ENCODE measurements around the gene PABPN1L. TPM values are rescaled to one million over a fixed set of nuclear protein-coding genes. Genes with fewer than 3 reads are reported as not detected.

PABPN1L gene
- total RNA-seq, 1 donor from 2014 or later: not detected

DNA sequence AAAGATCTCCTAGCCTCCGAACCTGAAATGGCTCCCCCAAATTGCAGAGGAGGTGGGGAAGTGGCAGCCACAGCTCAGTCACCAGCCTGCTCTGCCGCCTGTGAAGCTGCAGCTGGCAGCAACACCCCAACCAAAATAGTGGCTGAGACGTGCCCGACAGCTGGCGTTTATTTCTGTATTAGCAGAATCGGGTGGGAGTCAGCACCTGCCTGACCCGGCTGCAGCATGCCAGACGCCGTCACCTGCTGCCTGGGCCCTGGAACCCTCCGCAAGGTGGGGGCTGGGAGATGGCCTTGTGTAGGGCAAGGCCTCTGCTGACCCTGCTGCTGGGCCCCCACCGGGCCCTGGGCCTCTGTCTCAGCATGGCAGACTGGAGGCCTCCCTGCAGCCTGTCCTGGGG, 17.5 kb upstream of the PABPN1L start:
- no peak overlapping the region for H2AFZ ChIP-seq (replicated peaks)
- no peak overlapping the region for H3K27ac ChIP-seq
- Mint-ChIP-seq H3K9me3 (no peaks in the 10 kb centered on the region), H3K4me1 (peaks cover 11% of the 10 kb centered on the region), H3K27me3 (ENCODE audit: insufficient read depth, low read depth) (peaks cover 4% of the 10 kb centered on the region), H3K27ac (no peak overlapping the region), H3K36me3 (no peaks in the 10 kb centered on the region), H3K4me3 (no peak overlapping the region)
- H3K36me3 ChIP-seq: no peaks in the 10 kb centered on the region
- no peaks in the 10 kb centered on the region for H3F3A ChIP-seq (ENCODE audit: low read depth)
- H3K9ac ChIP-seq: no peak overlapping the region
- no peaks in the 10 kb centered on the region for H3K27me3 ChIP-seq
- peaks cover 7% of the 10 kb centered on the region for H3K4me1 ChIP-seq
- no peak overlapping the region for H3K4me2 ChIP-seq
- DNase-seq (ENCODE audit: low spot score): no peak
- TF ChIP-seq EZH2phosphoT487 (IDR thresholded peaks at IDR 0.05) (no peak), EZH2 (IDR thresholded peaks at IDR 0.05) (no peak)
- TF ChIP-seq, protein P1, sequence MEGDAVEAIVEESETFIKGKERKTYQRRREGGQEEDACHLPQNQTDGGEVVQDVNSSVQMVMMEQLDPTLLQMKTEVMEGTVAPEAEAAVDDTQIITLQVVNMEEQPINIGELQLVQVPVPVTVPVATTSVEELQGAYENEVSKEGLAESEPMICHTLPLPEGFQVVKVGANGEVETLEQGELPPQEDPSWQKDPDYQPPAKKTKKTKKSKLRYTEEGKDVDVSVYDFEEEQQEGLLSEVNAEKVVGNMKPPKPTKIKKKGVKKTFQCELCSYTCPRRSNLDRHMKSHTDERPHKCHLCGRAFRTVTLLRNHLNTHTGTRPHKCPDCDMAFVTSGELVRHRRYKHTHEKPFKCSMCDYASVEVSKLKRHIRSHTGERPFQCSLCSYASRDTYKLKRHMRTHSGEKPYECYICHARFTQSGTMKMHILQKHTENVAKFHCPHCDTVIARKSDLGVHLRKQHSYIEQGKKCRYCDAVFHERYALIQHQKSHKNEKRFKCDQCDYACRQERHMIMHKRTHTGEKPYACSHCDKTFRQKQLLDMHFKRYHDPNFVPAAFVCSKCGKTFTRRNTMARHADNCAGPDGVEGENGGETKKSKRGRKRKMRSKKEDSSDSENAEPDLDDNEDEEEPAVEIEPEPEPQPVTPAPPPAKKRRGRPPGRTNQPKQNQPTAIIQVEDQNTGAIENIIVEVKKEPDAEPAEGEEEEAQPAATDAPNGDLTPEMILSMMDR (IDR thresholded peaks at IDR 0.05): no peak
- no peaks in the 10 kb centered on the region for H3K79me2 ChIP-seq (ENCODE audit: low read depth)
- no peaks in the 10 kb centered on the region for H4K20me1 ChIP-seq (ENCODE audit: low read depth)
- no peaks in the 10 kb centered on the region for H3K9me3 ChIP-seq (ENCODE audit: low read depth)
- no peak overlapping the region for H3K4me3 ChIP-seq

DNA sequence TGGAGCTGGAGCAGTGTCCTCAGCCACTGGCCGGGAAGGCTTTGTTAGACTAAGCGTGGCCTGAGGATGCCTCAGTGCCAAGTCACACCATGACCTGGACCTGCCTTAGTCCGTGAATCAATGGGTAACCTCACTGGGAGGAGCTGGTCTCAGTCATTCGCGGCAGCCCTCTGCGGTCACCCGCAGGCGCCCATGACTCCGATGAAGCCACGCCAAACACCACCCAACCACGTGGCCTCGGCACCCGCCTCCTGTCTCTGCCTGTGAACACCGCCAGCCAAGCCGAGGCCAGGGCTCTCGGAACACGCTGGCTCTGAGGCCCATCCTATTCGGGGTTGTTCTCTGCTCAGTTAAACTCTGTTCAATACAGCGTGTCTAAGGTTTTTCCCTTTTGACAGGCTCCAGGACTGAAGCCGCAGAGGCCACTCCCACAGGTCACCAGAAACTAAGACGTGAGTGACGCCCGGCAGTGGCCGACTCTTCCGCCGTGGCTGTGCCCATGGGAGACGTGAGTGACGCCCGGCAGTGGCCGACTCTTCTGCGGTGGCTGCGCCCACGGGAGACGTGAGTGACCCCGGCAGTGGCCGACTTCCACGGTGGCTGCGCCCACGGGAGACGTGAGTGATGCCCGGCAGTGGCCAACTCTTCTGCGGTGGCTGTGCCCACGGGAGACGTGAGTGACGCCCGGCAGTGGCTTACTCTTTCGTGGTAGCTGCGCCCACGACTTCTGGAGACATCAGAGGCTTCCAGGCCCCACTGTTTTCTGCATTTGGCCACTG, 16.8 kb upstream of the PABPN1L start:
- no peaks in the 10 kb centered on the region for H3K27me3 ChIP-seq
- no peak overlapping the region for H3K4me3 ChIP-seq
- H2AFZ ChIP-seq (replicated peaks): no peak overlapping the region
- no peaks in the 10 kb centered on the region for H3K36me3 ChIP-seq
- no peaks in the 10 kb centered on the region for H3K9me3 ChIP-seq (ENCODE audit: low read depth)
- no peaks in the 10 kb centered on the region for H3K36me3 Mint-ChIP-seq
- H3K9ac ChIP-seq: no peak overlapping the region
- TF ChIP-seq EZH2 (IDR thresholded peaks at IDR 0.05) (no peak), EZH2phosphoT487 (IDR thresholded peaks at IDR 0.05) (no peak)
- TF ChIP-seq, protein P1 (IDR thresholded peaks at IDR 0.05): no peak
- no peaks in the 10 kb centered on the region for H4K20me1 ChIP-seq (ENCODE audit: low read depth)
- peaks cover 4% of the 10 kb centered on the region for H3K27me3 Mint-ChIP-seq (ENCODE audit: insufficient read depth, low read depth)
- H3K27ac Mint-ChIP-seq: no peak overlapping the region
- H3K9me3 Mint-ChIP-seq: no peaks in the 10 kb centered on the region
- peaks cover 7% of the 10 kb centered on the region for H3K4me1 ChIP-seq
- no peaks in the 10 kb centered on the region for H3F3A ChIP-seq (ENCODE audit: low read depth)
- H3K4me3 Mint-ChIP-seq: peak overlapping the region; percentile 33
- DNase-seq (ENCODE audit: low spot score): no peak
- H3K4me1 Mint-ChIP-seq: peaks cover 11% of the 10 kb centered on the region
- H3K79me2 ChIP-seq (ENCODE audit: low read depth): no peaks in the 10 kb centered on the region
- H3K4me2 ChIP-seq: no peak overlapping the region
- H3K27ac ChIP-seq: no peak overlapping the region

DNA sequence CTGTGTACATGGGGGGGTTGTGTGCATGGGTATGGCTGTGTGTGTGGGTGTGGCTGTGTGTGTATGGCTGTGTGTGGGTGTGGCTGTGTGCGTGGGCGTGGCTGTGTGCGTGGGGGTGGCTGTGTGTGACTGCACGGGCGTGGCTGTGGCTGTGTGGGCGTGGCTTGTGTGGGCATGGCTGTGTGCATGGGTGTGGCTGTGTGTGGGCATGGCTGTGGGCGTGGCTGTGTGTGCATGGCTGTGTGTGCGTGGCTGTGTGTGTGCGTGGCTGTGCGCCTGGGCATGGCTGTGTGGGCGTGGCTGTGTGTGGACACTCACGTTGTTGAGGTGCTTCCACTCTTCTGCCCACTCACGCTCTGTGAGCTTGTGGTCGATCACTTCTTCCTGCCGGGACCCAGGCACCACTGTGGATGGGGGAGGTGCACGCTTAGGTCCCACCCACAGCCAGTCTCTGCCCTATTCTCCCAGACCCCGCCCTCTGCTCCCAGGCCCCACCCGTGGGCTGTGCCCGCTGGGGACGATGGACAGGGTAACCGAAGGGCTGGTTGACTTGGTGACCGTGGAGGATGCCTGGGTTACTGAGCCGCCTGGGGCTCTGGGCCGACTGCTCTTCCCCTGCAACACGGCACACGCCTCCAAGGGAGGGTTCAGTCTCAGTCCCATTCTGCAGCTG, 16.0 kb upstream of the PABPN1L start:
- H3K27me3 ChIP-seq: no peaks in the 10 kb centered on the region
- H3K9me3 ChIP-seq (ENCODE audit: low read depth): no peaks in the 10 kb centered on the region
- TF ChIP-seq EZH2 (IDR thresholded peaks at IDR 0.05): no peak
- Mint-ChIP-seq H3K36me3 (no peaks in the 10 kb centered on the region), H3K9me3 (no peaks in the 10 kb centered on the region), H3K4me3 (no peak overlapping the region), H3K27ac (no peak overlapping the region), H3K4me1 (peaks cover 8% of the 10 kb centered on the region), H3K27me3 (ENCODE audit: insufficient read depth, low read depth) (peaks cover 4% of the 10 kb centered on the region)
- no peak overlapping the region for H2AFZ ChIP-seq (replicated peaks)
- H3K4me2 ChIP-seq: no peak overlapping the region
- no peak for DNase-seq (ENCODE audit: low spot score)
- no peaks in the 10 kb centered on the region for H3K36me3 ChIP-seq
- no peak overlapping the region for H3K27ac ChIP-seq
- no peak overlapping the region for H3K4me3 ChIP-seq
- H4K20me1 ChIP-seq (ENCODE audit: low read depth): no peaks in the 10 kb centered on the region
- H3K4me1 ChIP-seq: peaks cover 7% of the 10 kb centered on the region
- no peak overlapping the region for H3K9ac ChIP-seq
- H3F3A ChIP-seq (ENCODE audit: low read depth): no peaks in the 10 kb centered on the region
- H3K79me2 ChIP-seq (ENCODE audit: low read depth): no peaks in the 10 kb centered on the region

Data from neural progenitor cell (in vitro differentiated cells).